ENCODE data around the gene CHAF1B.
A peak's percentile ranks its signal among the peaks of the same experiment; 100 is the strongest.
"Not testable (repeated sequence)": the region's sequence is repeated elsewhere in the genome, so short reads cannot be mapped to it uniquely, and the experiment has no call there.

Gene CHAF1B

GRCh38 chr21:36385233-36386030 lies at the start of gene CHAF1B:
Gene CHAF1B (plus strand): TSS chr21:36385392. CDS start chr21:36386137, 745 bp downstream.
- H3K4me3 ChIP-seq (replicated peaks; ENCODE audit: low read depth, low read length) = peak within 1 kb of the TSS; percentile 60
- no peak for TF ChIP-seq CTCF (IDR thresholded peaks at IDR 0.05; ENCODE audit: low read length, missing control alignments)
- peak; percentile 72 for DNase-seq (ENCODE audit: low read depth)

GRCh38 chr21:36337099-36337509 lies 48.1 kb upstream of the CHAF1B start:
- no peak overlapping the region for H3K4me3 ChIP-seq (replicated peaks; ENCODE audit: low read depth, low read length)
- no peak for TF ChIP-seq CTCF (IDR thresholded peaks at IDR 0.05; ENCODE audit: low read length, missing control alignments)
- DNase-seq (ENCODE audit: low read depth) = peak; percentile 71

GRCh38 chr21:36338975-36339374 lies 46.2 kb upstream of the CHAF1B start:
- H3K4me3 ChIP-seq (replicated peaks; ENCODE audit: low read depth, low read length) = no peak overlapping the region
- no peak for DNase-seq (ENCODE audit: low read depth)
- TF ChIP-seq CTCF (IDR thresholded peaks at IDR 0.05; ENCODE audit: low read length, missing control alignments) = no peak

- DNase-seq (ENCODE audit: low read depth); H3K4me3 ChIP-seq (replicated peaks; ENCODE audit: low read depth, low read length): not testable (repeated sequence)
These were observed 42.6 kb upstream of the CHAF1B start for GRCh38 chr21:36342581-36342980.

- H3K4me3 ChIP-seq (replicated peaks; ENCODE audit: low read depth, low read length) = no peak overlapping the region
- DNase-seq (ENCODE audit: low read depth) = no peak
- no peak for TF ChIP-seq CTCF (IDR thresholded peaks at IDR 0.05; ENCODE audit: low read length, missing control alignments)
These were observed 40.3 kb upstream of the CHAF1B start for GRCh38 chr21:36344931-36345330.

- no peak overlapping the region for H3K4me3 ChIP-seq (replicated peaks; ENCODE audit: low read depth, low read length)
- TF ChIP-seq CTCF (IDR thresholded peaks at IDR 0.05; ENCODE audit: low read length, missing control alignments) = no peak
- no peak for DNase-seq (ENCODE audit: low read depth)
These were observed 37.8 kb upstream of the CHAF1B start for GRCh38 chr21:36347278-36347961.

- no peak for DNase-seq (ENCODE audit: low read depth)
- no peak for TF ChIP-seq CTCF (IDR thresholded peaks at IDR 0.05; ENCODE audit: low read length, missing control alignments)
These were observed 37.2 kb upstream of the CHAF1B start for GRCh38 chr21:36347962-36348328.

More at GRCh38 chr21:36347962-36348328, 37.2 kb upstream of the CHAF1B start:
- no peak overlapping the region for H3K4me3 ChIP-seq (replicated peaks; ENCODE audit: low read depth, low read length)
